Measurements from ENCODE around the gene ITGB2.

ITGB2 gene

DNA sequence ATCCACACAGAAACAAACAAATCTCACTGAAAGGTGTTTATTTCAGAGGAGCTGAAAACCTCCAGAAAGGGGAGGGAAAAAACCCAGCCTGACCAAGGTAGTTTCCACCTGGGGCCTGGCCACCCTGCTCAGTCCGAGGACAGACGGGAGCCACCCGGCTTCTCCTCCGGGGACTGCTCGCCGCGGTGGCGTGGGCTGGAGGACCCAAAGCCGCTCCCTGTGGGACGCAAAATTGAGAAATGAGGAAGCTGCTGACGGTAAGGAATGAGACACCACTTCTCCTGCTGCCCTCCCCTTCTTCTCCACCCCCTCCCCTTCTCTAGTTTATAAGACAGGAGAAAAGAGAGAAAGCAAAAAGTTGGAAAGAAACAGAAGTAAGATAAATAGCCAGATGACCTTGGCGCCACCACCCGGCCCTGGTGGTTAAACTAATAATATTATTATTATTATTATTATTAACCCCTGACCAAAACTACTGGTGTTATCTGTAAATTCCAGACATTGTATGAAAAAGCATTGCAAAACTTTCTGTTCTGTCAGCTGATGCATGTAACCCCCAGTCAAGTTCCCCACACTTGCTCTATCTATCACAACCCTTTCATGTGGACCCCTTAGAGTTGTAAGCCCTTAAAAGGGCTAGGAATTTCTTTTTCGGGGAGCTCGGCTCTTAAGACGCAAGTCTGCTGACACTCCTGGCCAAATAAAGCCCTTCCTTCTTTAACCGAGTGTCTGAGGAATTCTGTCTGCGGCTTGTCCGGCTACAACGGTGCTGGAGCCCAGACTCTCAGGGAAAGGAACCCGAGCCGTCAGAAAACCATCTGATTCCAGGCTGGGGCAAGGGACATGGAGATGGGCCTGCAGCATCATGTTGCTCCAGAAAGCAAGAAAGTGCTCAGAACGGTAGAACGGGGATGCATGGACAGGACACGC, 12.5 kb downstream of the ITGB2 start:
- DNase-seq = no peak

DNA sequence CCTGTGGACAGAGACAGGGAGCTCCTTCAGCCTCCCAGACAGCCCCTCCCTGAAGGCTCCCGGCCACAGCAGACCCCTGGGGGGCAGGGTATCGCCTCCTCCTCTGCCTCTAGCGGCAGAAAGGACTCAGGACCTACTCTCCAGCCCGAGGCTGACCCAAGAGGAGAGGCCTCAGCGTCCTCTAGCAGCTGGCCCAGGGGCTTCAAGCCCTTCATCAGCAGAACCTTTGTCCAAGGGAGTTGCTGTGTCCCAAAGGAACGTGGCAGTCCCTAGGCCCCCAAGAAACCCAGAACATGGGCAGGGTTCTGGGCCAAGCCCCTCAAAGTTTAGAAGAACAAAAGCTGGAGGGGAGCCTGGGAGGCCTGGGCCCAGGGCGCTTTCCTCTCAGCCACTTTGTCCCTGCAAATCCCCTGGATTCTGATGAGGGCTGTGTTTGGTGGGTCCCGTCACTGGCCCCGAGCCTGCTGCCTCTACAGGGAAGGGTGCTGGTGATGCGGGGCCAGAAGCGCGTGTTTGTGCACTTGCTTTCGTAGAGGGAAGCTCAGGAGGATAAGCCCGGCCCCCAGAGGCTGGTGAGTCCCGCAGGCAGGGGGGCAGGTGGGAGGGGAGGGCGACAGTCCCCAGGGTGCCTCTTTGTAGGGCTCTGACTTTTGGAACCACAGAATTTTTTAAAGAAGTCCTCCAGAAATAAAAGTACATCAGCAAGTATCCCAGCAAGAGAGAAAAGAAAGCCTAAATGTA, 13.3 kb downstream of the ITGB2 start:
- no peak for DNase-seq

DNA sequence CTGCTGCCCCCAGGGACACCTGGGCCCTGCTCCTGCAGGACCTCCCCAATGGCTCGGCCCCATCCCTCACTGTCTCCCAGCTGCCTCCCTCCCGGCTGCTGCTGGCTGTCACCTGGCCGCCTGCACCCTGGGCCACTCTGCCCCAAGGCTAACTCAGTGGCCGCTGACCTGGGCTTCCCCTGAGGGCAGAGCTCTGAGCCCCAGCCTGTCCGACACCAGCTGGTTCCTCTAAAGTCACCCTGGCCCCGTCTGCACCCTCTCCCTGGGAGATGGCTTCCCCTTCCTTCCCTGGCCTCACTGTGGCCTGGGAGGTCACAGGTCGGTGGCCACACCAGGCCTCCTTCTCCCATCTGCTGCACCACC, 15.0 kb downstream of the ITGB2 start:
- no peak for DNase-seq

GRCh38 chr21:44905016-44905727, 15.5 kb downstream of the ITGB2 start:
- no peak for DNase-seq

GRCh38 chr21:44904141-44904923, 16.4 kb downstream of the ITGB2 start:
- DNase-seq = no peak

GRCh38 chr21:44903689-44904088, 17.0 kb downstream of the ITGB2 start:
- no peak for DNase-seq

GRCh38 chr21:44903050-44903685, 17.5 kb downstream of the ITGB2 start:
- no peak for DNase-seq

- DNase-seq = no peak
These were observed 18.2 kb downstream of the ITGB2 start for GRCh38 chr21:44902268-44903049.

DNA sequence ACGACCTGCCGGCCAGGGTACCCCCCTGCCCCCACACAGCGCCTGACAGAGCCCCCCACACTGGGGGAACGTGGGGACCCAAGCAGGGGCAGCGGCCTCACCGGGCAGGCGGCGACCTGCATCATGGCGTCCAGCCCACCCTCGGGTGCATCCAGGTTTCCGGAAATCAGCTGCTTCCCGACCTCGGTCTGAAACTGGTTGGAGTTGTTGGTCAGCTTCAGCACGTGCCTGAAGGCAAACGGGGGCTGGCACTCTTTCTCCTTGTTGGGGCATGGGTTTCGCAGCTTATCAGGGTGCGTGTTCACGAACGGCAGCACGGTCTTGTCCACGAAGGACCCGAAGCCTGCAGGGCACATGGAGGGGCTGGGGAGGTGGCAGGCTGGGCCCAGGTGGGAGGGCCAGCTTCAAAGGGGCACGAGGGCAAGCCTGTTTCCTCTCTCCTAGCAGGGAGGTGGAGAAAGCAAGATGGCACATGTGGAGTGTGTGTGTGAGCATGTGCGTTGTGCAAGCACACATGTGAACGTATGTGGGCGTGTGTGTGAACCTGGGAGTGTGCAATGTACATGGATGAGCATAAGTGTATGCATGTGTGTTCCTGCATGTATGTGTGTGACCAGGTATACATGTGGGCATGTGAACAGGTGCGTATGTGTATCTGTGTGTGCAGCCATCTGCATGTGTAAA, 19.2 kb downstream of the ITGB2 start:
- no peak for DNase-seq

DNA sequence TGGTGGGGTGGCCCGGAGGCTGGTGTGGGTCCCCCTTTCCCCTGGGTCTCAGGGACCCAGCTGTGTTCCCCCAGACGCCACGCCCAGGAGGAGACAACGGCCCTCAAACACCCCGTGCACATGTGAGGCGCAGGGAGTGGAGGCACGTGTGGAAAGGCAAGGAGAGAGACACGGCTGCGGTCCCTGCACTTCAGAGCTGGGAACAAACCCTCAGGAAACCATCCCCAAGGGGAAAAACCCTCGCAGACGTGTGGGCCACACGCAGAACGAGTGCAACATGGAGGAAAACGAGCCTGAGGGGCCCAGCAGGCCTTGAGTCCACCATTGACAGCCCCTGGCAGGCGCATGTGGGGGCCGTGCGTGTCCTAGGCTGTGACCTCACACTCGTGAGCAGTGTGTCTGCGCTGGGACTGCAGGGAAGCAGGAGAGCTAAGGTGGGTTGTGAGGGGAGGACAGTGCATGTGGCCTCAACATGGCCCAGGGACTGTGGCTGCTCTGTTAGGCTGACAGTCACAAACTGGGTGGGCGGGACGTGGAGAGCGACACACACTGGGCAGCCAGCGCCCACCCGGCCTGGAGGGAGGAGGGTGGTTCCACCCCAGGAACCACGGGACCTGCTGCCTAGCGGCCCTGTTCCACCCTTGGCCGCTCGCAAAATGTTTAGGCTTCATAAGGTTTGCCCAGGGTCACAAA, 20.0 kb downstream of the ITGB2 start:
- no peak for DNase-seq

DNA sequence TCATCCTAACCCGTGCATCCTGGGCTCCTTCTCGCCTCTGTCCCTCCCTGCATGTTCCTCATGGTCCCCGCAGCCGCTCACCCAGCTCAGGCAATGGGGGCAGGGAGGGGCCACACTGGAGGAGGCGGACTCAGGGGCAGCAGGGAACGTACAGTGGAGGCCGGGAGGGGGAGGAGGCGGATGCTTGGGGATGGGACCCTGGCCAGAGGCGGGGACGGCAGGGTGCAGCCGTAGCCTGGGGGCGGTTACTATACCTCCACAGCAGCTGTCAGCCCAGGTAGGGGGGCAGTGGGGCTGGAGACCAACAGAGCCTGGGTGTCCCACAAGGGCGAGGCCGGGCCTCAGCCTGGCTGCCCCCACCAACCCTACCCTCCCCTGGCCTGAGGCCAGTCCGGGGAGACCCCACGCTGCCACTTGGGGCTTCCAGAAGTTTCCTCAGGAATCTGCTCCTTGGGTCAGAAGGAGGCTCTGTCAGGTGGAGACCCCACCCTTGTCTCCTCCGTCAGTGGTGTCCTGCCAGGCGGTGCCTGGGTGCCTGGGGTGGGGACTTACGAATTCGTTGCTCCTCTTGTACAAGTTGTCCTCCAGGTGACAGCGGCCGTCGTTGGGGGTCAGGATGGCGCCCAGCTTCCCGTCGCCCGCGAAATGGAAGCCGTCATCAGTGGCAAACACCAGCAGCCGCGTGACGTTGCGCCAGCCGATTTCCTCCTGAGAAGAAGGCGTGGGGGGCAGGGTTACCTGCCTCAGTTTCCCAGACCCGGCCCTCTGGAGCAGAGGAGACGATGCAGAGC, 20.7 kb downstream of the ITGB2 start:
- DNase-seq = no peak

DNA sequence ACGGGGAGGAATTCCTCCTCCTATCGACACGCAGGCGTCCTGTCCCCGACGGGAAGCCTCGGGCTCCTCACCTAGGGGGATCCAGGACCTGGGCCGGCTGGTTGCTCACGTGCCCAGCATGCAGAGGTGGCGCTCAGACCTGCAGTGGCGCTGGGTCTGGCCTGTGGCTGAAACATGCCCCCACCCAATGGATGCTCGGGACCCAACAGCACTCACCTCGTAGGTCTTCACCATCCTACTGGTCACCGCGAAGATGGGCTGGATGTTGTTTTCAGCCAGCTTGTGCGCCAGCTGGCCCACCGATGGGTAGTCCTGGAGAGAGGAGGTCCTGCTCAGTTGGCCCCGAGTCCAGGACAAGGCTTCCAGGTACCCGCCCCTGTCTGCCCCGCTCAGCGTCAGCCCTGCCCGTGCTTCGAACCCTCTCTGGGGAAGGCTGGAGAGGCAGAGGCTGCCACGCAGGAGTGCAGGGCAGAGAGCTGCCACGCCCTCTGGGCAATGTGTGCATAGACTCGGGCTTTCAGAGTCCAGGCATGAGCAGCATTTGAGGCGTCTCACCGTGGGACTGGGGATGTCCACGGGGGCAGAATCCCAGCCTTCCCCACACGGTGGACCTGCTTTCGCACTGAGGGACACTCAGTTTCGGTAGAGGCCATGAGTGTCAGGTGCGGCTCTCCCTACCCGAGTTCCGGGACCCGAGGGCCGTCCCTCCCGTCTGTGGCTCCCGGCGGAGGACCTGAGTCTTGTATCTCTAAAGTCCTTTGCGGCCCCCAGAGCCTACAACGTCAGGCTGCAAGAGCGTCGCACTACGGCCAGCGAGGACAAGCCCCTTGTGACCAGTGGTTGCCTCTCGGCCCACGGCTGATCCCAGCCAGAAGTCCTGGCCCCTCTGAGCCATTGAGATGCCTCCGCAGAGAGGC, 21.6 kb downstream of the ITGB2 start:
- DNase-seq = no peak

- DNase-seq = no peak
These were observed 22.6 kb downstream of the ITGB2 start for GRCh38 chr21:44898011-44898488.

DNA sequence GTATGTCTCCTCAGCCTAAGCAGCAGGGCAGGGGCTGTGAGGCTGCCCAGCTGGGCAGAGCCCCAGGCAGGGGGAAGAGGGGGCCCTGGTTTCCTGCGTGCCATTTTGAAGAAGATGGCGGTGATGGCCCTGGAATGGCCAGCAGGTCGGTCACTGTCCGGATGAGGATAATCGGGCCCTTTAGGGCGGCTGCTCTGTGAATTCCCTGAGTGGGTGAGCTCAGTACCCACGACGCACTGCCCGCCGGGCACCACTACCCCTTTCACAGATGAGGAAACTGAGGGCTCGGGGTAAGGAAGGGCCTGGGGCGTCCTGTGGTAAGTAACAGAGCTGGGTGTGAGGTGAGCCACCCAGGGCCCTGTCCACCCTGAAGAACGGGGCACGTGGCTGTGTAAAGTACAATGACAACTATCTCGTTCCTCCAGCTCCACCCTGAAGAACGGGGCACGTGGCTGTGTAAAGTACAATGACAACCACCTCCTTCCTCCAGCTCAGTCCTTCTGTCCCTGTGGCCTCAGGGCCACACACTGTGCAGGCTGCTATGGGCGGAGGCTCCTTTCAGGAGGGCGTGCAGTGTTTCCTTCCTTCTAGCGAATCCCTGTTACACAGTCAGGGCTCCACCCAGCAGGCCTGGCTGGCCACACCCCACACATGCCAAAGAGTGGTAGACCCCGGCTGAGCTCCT, 23.2 kb downstream of the ITGB2 start:
- no peak for DNase-seq

- no peak for DNase-seq
These were observed 24.0 kb downstream of the ITGB2 start for GRCh38 chr21:44896561-44897286.

DNA sequence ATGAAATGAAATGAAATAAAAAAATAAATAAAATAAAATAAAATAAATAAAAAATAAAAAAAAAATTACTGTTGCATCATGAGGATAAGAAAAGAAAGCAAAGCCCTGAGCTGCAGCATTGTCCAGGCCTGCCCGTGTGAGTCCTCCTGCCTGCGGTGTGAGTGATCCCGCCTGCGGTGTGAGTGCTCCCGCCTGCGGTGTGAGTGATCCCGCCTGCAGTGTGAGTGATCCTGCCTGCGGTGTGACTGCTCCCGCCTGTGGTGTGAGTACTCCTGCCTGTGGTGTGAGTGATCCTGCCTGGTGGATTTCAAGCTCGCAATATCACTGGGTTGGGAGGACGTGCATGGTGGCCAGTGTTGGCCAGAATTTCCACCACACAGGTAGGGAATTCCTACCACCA, 24.8 kb downstream of the ITGB2 start:
- no peak for DNase-seq
